HG02678 (cell line): ENCODE data around the gene TMEM229B.

Source experiments
- ATAC-seq: cut with Tn5 transposase; IDR thresholded peaks from one replicate; pipeline ENCODE4 v1.9.1; 2021; ENCODE audit warnings: mild to moderate bottlenecking, moderate library complexity; ENCODE audit not compliant: unreplicated experiment

The TMEM229B gene

DNA sequence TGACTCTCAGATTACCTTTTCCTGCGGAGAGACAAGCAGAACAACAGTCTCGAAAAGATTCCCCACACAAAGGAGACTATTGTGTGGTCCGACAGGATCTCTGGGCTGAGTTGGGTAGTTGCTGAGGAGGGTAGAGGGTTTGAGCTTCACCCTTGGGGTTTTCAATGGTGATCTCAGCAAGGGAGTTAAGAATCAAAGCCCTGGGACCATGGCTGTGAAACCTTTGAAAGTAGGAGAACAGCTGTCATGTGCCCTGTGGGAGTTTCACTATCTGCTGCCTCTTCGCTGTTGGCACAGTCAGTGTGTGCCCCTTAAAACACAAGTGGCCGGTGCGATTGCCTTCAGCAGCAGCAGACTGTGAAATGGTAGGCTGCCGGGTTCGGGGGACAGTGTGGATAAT lies 62.4 kb downstream of the TMEM229B start:
- ATAC-seq, result no peak

- ATAC-seq, result no peak
Observed at GRCh38 chr14:67425608-67426007, 62.9 kb downstream of the TMEM229B start.

GRCh38 chr14:67424539-67424938 lies 64.0 kb downstream of the TMEM229B start:
- ATAC-seq, result no peak

DNA sequence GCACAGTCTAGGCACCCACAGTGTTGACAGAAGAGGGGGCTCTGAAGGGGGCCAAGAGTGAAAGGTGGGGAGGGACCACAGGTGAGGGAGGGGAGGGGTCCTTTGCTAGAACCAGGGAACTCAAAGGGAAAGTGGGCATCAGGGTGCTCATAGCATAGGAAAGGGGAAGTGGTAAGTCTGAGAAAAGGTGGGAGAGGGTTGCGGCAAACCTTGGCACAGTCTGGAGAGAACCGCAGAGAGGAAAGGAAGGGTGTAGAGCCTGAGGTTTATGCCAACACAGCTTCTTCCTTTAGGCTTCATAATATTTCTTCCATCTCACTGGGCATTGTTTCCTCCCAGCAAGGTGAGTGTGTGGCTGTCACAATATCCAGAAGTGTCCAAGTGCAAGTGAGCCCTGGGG lies 65.1 kb downstream of the TMEM229B start:
- ATAC-seq, result no peak

DNA sequence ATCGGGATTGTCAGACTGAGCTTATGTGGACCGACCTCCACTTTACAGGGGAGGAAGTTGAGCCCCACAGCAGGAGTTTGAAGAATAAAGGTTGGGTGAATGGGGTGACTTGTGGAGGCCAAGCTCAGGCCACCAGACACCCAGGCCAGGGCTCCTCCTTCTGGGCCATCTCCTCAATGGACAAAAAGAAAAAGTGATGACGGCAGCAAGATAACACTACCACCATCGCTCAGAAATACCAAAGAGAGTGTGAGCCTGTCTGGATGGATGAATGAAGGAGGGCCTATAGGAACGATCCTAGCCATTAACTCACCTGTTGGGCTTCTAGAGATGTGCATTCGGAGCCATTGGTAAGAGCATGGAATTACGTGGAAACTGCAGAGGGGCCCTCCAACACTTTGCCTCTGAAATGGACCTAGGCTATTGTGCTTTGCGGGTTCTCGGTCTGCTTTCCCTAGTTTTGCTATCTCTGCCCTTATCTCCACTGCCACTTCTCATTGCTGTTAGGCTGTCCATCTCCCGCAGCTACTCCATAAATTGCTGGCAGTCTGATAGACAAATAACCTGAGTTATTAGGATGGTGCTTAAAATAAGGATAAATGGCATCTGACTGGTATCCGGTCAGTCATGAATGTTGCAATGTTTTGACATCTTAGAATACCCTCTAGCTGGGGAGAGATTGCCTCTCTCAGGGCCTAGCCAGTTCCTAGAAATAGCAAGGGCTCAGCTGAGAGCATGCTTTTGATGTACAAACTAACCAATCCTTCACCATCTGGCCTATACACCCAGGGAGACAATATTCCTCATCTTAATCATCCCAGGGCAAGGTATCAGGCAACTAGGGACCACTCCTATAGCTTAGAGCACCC lies 66.9 kb downstream of the TMEM229B start:
- ATAC-seq, result no peak
